HG03378 (cell line): Measurements from ENCODE around the gene ZNF540.
"Not testable (repeated sequence)": the region's sequence is repeated elsewhere in the genome, so short reads cannot be mapped to it uniquely, and the experiment has no call there.

Source experiments
- ATAC-seq: cut with Tn5 transposase; IDR thresholded peaks from one replicate; pipeline ENCODE4 v1.9.1; 2021; ENCODE audit warnings: mild to moderate bottlenecking, moderate library complexity; ENCODE audit not compliant: unreplicated experiment

Gene ZNF540

DNA sequence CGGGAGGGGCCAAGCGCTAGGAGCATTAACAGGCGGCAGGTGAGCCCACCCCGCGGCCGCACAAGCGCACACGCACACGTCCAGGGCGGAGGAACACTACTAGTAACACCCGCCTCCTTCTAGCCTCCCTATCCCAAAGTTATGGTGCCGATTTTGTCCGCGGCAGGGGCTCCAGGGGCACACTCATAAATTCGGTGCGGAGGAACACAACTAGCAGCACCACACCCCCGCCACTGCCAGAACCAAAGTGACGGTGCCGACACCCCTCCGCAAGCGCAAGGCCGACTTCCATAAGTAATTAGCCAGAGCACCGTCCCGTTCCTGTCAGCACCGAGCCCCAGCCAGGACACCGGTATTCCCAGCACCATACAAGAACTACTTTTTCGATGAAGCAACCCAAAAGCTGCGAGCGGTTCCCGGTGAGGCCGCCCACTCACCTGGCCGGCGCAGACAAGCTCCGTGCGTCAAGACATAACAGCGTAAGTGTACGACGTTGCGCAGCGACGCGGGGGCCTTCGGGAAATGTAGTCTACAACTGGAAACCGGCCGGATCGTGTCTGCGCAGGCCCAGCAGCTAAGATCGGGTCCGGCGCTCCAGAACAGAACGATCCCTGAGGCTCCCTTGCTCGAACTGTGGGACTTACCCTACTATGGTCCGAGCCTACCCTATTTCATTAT is at the start of gene ZNF540, which contains the start of gene ZNF571:
ZNF540 (plus strand) TSS at position 573 of the 678 bp plus-strand sequence. CDS start 3,572 bp downstream, outside the sequence.
ZNF571 (minus strand) TSS at position 489 of the 678 bp plus-strand sequence. CDS start 8,116 bp downstream, outside the sequence.
- ATAC-seq: peak; percentile 91

DNA sequence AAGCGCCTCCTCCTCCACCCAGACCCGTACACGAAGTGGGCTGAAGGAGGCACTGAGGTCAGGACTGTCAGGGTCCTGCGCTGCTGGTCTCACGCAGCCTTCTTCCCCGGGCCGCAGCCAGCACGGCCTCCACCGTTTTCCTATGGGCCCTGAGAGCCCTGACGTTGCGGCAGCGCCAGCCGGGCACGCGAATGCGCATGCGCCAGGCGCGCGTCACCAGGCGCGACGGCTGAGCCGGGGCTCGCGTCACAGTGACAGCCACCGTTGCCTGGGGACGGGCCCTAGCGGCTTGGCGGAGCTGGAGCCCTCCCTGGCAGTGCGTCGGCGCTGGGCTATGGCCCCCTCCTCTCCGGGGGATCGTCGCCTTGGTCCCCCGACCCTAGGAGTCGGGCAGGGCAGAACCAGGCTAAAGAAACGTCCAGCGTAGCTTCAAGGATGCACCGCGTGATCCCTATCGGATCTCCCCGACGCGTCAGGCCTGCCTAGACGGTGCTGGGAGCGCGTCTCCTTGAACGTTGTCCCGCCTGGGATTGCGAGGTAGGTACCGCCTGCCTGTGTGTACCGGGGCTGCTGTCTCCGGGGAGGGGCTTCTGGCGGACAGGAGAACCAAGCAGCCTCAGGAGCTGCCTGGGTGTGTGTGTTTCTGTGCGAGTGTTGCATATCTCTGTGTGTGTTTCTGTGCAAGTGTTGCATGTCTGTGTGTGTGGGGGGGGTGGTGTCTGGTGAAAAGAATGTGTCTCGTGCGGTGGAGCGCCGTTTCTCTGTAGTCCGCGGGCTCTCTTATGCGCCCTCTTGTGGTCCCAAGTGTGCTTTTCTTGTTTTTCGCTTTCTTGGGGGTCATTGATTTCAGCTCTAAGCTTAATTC is 43.3 kb upstream of the ZNF540 start:
- ATAC-seq: no peak

DNA sequence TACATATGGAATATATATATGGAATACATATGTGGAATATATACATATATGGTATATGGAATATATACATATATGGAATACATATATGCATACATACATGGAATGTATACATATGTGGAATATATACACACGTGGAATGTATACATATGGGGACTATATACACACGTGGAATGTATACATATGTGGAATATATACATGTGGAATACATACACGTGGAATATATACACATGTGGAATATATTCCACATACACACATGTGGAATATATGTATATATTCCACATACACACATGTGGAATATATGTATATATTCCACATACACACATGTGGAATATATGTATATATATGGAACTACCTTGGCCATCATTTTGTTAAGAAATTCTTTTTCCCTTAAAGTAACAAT is 31.2 kb upstream of the ZNF540 start:
- no peak for ATAC-seq

DNA sequence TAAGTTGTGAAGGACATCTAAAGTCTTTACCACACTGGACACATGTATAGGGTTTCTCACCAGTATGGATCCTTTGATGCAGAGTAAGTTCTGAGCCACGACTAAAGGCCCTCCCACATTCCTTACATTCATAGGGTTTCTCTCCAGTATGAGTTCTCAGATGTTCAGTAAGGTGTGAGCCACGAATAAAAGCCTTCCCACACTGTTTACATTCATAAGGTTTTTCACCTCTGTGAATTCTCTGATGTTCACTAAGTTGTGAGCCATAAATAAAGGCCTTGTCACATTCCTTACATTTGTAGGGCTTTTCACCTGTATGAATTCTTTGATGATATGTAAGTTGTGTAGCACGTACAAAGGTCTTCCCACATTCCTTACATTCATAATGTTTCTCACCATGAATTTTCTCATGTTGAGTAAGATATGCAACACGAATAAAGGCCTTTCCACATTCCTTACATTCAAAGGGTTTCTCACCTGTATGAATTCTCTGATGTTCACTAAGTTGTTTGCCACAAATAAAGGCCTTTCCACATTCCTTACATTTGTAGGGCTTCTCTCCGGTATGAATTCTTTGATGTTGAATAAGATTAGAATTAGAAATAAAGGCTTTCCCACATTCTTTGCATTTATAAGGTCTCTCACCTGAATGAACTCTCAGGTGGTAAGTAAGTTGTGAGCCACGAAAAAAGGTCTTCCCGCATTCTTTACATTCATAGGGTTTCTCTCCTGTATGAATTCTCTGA is 29.9 kb upstream of the ZNF540 start:
- no peak for ATAC-seq

DNA sequence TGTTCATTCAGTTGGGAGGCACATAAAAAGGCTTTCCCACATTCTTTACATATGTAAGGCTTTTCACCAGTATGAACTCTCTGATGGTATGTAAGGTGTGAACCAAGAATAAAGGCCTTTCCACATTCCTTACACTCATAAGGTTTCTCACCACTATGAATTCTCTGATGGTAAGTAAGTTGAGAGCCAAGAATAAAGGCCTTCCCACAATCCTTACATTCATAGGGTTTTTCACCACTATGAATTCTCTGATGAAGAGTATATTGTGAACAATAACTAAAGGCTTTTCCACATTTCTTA is 29.4 kb upstream of the ZNF540 start:
- no peak for ATAC-seq

DNA sequence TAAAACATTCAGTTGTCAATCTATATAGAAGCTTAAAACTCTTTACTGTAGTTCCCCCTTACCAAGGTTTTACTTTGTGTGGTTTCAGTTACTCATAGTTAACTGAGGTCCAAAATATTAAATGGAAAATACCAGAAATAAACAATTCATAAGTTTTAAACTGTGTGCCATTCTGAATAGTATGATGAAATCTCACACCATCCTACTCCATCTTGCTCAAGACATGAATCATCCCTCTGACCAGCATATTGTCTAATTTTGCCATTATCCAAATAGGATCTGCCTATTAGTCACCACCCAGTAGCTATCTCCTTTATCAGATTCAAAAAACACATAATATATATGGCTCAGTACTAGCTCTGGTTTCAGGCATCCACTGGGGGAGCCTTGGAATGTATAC is 22.5 kb upstream of the ZNF540 start:
- ATAC-seq: no peak

DNA sequence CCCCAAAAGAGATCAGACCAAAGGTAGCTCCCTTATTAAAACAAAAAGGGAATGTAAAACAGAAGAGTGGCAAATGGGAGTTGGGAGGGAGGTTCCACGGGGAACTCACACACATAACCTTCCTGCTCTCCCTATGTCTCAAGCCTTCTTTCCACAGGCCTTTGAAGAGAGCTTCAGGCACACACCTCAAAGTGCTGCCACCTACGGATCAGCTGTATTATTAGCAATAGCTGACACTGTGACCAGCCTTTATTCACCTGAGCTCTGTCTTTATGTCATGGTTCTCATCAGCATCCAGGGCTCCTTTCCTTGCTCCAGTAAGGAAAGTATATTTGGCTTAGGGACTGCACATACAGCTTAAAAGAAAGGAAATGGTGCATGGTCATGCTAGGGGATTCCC is 11.3 kb upstream of the ZNF540 start:
- no peak for ATAC-seq

DNA sequence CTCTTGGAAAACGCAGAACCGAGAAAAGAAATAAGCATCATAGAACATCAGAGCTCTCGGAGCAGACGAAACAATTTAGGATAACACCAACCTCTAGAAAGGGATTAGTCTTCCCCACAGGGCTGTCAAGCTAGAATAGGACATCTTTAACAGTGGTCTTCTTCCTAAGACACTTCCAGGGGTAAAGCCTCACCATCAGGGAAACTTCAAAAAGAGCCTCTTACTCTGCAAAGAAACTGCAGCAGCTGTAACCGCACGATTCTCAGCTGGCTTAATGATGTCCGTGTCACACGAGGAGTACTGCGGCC is 726 bp upstream of the ZNF540 start:
- peak; percentile 29 for ATAC-seq

DNA sequence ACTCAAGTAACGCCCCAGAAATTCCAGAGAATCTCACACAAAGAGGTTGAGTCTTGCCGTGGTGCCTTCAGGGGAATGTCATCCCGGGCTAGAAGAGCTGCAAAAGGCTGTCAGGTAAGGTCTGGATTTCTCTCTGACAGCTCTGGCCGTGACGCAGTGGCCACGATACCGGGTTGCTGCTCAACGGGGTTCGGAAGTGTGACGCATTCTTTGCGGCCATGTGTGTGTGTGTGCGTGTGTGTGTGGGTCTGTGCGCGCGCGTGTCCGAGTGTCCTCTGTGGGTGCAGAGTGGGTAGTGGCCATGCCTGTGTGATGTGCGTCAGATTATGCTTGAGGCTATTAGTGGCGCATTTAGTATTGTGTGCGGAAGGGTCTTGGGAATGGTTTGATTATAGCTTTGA is 306 bp downstream of the ZNF540 start:
- ATAC-seq: peak; percentile 27

DNA sequence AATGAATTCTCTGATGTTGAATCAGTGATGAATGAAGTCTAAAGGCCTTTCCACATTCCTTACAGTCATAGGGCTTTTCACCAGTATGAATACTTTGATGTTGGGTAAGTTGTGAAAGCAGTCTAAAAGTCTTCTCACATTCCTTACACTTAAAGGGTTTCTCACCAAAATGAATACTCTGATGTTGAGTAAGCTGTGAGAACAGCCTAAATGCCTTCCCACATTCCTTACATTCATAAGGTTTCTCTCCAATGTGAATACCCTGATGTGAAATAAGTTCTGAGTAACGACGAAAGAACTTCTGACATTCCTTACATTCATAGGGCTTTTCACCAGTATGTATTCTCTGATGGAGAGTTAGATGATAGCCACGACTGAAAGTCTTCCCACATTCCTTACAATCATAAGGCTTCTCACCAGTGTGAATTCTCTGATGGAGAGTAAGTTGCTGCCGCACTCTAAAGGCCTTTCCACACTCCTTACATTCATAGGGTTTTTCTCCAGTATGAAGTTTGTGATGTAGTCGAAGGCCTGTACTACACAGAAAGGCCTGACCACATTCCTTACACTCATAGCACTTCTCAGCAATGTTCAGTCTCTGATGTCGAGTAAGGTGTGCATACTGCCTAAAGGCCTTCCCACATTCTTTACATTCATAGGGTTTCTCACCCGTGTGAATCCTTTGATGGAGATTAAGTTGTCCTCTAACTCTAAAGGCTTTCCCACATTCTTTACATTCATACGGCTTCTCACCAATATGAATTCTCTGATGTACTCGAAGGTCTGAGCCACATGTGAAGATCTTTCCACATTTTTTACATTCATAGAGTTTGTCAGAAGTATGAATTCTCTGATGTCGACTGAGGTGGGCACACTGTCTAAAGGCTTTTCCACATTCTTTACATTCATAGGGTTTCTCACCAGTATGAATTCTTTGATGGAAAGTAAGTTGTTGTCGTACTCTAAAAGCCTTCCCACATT is 40.7 kb downstream of the ZNF540 start:
- ATAC-seq: no peak

DNA sequence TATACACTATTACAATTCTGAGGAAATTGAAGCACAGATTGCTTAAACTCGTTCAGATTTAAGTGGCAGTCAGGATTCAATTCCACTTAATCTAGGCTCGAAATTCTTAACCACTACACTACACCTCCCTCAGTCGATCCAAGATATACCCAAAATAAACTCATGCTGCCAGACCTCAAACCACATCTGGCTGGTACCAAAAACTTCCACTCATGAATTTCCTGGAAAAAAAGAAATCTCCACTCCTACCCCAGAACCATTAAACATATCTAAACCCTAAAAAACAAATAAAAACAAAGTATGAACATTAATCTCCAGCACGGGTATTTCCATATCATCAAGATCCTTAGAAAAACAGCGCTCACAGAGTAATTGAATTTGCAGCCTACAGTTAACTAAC is 59.4 kb downstream of the ZNF540 start:
- ATAC-seq: no peak

DNA sequence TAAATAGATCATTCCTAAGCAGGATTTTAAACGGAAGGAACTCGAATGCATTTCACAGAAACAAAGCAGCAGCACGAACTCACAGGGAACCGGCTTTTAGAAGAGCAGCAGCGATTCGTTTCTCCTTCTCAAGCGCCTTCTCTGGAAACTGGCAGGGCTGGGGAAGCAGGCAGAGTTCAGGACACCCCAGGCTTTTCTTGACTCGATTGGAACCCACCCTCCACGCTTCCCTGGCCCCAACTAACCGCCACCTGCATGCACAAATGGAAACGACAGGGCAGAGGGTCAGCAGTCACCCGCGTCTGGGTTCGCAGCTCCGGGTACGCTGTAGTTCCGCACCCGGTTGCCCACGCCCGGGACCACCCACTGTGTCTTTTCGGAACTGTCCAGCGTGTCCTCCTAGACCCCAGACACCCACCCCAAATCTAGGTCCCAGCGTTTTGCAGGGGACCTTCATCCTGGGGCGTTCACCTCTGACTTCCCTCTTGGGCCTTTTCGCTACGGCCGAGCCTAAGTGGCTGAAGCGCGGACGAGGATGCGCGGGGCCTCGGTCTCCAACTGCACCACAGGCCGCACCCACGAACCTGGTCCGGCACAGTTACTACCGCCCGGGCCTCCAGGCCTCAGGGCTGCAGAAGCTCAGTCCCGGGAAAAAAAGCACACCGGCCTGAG is 60.1 kb downstream of the ZNF540 start:
- ATAC-seq: peak; percentile 38

DNA sequence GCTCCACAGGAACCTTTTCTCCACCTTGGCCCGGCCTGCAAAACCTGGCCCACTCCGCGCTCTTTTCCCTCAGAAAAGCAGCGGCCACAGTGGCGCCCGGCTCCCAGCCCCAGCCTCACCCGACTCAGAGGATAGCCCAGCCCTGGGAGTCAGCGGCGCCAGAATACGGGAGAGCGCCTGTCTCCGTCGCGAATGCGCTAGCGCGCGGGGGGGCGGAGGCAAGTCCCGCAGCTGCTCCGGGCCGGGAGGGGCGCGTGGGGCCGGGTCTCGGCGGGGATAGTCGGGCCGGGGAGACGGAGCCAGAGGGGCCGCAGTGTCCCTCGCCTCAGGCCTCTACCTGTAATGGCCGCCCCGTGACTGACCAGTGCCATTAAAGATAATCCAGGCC is 60.6 kb downstream of the ZNF540 start, which contains the start of gene ZFP30:
ZFP30 (minus strand) TSS at position 165 of the 388 bp plus-strand sequence. CDS start 7,643 bp downstream, outside the sequence.
- ATAC-seq: peak; percentile 51

DNA sequence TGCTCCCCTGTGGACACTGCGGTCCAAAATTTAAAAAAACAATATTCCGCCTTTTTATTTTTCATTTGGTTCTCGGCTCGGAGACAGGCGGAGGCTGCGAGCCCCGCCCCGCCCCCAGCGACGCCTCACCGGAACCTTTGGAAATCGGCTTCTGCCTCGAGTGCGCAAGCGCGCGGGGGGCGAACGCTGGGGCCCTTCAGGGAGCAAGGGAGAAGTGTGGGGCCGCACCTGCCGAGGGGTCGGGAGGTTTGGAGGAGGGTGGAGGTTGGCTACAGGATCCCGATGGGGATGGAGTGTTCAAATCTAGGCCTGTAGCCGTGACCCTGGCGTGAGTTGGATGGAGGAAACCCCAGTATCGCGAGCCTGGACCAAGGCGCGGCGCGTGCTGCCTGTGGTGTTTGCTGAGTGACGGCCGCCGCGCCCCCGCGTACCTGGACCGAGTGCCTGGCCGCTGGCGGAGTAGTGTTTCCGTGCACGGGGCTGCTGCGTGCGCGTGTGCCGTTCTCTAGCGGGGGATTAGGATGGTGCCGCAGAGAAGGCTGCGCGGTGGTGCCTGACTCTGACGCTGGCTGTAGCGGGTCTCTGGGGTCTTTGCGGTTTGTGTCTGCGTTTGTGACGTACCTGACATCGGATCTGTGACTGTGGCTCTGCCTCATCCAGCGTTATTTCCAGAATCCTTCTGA is 61.2 kb downstream of the ZNF540 start:
- ATAC-seq: peak; percentile 62

DNA sequence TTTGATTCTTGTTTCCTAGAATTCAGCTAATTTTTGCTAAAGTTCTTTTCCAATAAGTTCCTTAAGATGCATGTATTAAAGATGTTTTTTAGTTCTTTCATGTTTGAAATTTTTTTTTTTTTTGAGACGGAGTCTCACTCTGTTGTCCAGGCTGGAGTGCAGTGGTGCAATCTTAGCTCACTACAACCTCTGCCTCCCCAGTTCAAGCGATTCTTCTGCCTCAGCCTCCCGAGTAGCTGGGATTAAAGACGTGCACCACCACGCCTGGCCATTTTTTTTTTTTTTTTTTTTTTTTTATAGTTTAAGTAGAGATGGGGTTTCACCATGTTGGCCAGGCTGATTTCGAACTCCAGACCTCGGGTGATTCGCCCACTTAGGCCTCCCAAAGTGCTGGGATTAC is 62.5 kb downstream of the ZNF540 start:
- ATAC-seq: not testable (repeated sequence)
